GM18505 (cell line): ENCODE data around the gene TMEM167A.
"Not testable (repeated sequence)": the region's sequence is repeated elsewhere in the genome, so short reads cannot be mapped to it uniquely, and the experiment has no call there.

Experiments
- ATAC-seq: cut with Tn5 transposase; IDR thresholded peaks from one replicate; pipeline ENCODE4 v1.9.1; 2021; ENCODE audit not compliant: unreplicated experiment
- POLR2A ChIP-seq: IDR thresholded peaks from 4 replicates; pipeline ENCODE4 v1.6.1; 2011; ENCODE audit warnings: borderline replicate concordance; ENCODE audit not compliant: insufficient read depth, insufficient read length; ENCODE audit errors: extremely low read depth

TMEM167A gene

DNA sequence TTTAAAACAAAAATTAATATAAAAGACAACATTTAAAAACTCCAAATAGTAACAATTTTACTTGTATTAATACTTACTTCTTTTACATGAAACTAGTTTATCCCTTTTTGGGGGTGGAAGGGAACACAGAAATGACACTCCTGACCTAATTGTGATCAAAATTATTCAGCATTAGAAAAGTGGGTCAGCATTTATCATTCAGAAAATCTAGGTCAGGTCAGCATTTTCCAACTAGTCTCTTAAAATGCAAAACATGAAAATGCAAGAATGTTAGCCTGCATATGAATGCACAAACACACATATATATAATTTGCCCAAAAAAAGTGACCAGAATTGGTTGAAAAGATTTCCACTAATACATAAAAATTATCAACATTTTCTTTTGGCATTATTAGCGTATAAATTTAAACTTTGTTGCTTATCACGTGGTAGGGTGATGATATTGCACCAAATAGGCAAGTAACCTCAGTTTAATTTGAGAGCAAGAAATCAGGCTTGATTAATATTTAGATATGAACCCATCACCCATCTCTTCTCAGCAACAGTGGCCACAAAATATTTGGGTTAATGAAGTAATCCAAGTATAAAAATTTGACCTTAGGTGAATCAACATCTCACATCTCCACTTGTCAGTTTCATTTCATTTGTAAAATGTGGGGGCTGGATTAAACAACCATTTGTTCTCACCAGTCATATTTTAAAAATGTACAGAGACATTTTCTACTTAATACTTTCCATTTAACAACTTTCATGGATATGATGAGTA, 5.7 kb downstream of the TMEM167A start:
- TF ChIP-seq POLR2A = no peak
- ATAC-seq = no peak

DNA sequence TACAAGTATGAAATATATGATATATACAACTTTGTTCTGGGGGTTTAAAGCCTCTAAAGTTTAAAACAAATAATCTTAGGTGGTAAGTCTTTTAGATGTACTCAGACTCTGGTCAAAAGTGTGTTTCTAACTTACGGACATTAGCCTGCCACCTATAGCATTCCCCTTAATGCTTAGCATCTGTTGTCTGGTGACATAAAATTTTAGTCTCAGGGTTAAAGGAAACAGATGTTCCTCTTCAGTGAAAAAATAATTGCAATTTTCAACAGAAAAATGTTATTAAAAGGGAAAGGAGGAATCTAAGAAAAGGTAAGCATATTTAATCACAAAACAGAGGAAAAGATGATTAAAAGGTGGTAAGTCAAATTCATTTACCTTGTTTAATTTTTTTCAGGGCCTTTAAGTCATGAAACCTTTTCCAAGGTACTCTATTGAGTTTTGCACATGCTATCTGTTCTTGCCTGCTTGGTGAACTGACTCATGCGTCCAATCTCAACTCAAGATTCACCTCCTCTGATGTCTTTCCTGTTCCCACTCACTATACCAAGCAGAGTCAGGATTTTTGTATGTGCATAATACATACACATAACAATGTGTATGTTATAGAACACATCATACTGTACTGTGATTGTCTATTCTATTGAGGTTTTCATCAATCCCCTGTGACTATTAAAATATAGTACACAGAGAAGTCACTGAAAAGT, 7.9 kb downstream of the TMEM167A start:
- ATAC-seq = no peak
- no peak for TF ChIP-seq POLR2A

DNA sequence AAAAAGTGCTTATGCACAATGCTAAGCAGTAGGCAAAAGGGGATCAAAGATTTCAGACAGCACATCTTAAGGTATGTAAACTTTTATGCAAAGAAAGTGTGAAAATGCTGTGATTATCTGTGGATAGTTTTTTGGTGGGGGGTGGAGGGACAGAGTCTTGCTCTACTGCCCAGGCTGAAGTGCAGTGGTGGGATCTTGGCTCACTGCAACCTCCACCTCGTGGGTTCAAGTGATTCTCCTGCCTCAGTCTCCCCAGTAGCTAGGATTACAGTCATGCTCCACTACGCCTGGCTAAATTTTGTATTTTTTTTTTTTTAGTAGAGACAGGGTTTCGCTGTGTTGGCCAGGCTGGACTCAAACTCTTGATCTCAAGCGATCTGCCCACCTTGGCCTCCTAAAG, 9.8 kb downstream of the TMEM167A start:
- ATAC-seq = not testable (repeated sequence)

DNA sequence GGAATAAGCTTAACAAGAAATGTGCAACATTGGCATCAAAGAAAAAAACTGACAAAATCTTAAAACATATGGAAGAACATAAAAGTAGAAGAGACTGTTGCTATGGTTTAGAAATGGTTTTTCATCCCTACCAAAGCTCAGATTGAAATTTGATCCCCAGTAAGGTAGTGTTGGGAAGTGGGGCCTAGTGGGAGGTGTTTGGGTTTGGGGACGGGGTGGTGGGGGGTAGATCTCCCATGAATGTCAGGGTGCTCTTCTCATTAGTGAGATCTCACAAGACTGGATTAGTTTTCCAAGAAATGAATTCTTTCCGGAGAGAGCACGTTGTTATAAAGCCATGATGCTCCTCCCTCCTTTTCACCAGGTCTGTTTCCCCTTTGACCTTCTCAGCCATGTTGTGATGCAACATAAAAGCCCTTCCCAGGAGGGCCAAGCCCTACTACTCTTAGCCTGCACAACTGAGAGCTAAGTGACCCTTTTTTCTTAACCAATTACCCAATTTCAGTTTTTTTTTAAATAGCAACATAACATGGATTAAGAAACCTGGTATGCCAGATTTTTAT, 10.6 kb downstream of the TMEM167A start:
- no peak for TF ChIP-seq POLR2A
- ATAC-seq = no peak

DNA sequence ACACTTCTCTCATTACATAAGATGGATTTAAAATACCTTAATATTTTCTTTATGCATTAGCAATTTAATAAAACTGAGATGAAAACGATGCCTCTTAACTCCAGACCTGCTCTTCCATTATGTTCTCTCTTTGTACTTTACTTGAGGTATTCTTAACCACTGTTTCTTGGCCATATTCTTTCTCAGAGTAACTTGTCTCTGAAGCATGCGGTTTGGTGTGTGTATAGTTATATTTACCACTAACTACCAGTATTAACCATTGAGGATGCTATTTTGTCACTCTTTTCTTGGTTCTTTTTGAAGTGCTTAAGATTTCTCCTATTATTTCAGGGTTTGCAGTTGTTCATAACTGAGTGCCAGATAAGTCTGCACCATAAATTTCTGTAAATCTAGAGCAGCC, 17.9 kb downstream of the TMEM167A start:
- ATAC-seq = no peak
- TF ChIP-seq POLR2A = no peak

DNA sequence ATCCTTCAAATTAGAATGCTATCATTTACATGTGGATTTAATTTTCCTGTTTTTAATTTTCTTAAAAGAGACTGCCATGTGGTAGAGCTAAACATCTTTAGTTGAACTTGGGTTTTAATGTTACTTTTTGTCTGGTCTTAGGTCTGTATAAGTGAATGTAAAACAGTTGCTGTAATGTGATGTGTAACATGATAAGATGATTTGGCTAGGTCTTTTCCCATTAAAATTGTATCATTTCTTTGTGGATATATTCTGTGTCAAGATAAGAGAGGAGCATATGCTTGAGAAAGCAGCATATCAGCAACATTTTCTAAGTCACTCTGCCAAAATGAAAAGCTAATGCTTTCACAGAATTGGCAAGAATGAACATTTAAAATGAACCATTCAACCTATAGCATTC, 18.5 kb downstream of the TMEM167A start:
- no peak for TF ChIP-seq POLR2A

DNA sequence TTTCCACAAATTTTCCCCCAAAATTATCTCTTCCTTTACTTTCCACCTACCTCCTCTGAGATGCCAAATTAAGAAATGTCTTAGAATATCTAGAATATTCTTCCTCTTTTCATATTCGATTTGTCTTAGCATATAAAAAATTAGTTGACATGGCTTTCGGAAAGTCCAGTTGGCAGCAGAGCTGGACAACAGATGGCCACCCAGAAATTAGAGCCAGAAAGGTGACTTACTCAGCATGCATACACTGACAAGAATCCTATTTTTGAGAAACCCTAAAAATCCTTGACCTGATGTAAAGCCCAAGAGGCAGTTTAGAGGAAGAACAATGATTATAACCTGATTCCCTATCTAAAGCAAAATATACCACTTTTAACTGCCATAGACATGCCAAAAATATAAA, 22.0 kb downstream of the TMEM167A start:
- no peak for TF ChIP-seq POLR2A
- no peak for ATAC-seq

More for the DNA sequence above, 18.5 kb downstream of the TMEM167A start:
- ATAC-seq = no peak

DNA sequence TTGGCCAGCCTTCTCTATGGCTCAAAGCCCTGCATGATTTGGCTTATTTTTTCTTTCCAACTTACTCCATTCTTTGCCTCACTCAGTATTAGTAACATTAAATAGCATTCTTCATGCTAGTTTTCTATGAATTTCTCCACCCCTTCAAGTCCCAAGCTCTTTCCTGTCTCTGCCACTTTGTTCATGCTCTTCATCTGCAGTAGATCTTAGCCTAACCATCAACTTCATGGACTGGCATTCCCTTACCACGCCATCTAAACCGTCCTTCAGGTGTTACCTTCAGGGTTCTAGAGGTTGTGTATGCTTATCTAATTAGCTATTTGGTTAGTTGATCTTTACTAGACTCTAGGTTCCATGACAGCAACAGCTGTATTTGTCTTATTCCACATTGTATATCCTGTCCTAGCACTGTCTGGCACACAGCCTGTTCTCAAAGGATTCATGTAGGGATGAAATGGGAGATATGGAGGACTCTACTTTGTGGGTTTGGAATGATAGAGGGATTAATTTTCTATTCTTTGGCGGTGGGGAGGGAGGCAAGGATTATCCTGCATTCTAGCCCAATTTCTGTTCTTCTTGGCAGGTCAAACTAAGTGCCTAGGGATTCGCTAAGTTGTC, 26.4 kb downstream of the TMEM167A start:
- no peak for ATAC-seq
- no peak for TF ChIP-seq POLR2A

DNA sequence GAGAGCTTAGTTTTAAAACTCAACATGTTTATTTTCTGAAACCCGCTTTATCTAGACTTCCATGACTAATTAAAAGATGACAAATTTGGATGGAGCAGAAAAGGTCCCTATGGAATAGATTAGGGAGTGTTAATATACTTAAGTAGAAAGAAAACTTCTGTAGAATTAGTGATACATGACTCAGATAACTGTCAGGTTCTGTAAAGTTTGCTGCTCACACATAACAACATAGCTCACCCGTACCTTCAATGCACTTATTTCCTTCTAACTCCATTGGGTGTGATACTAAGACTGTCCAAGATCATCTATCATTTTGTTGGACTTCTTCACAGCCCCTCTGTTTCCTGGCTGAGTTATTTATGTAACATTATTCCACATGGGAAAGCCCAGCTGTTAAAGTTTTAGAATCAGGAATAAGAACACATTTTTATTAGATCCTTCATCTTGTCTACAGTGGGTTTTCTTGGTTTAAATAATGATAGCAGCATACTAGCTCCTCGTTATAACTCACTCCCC, 27.8 kb downstream of the TMEM167A start:
- ATAC-seq = no peak
- no peak for TF ChIP-seq POLR2A

DNA sequence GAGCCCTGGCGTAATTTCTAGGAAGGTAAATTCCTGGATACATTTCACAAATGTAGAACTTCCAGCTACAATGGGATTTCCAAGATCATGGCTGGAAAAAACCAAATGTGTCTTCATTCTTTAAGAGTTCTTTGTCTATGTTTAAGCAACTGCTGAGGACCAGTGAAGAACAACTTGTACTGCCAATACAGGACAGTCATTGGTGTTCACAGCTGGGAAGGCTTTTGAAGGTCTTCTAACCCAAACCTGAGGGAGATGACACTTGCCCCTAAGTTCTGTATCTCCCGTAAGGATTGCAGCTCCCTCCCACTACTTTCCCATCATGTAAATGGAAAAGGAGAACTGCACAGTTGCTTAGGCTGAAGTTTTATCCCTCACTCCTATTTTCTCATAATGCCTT, 28.4 kb downstream of the TMEM167A start:
- no peak for ATAC-seq
- TF ChIP-seq POLR2A = no peak

DNA sequence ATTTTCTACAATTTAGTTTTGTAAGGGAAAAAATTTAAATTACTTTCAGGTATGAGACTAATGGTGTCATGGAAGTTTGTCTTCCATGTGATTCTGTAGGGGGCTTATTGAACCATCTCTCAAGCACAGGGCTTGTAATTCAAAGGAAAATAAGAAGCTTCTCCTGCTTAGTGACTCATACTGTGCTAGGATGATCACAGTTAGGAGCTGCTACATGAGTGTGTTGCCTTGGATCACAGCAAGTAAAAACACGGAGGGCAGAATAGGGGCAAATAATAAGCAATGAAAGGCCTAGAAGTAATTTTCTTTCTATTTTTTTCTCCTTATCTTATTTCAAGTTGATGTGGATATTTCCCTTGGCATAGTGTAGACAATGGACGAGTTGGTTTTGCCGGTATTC, 28.9 kb downstream of the TMEM167A start:
- no peak for ATAC-seq
- TF ChIP-seq POLR2A = no peak

DNA sequence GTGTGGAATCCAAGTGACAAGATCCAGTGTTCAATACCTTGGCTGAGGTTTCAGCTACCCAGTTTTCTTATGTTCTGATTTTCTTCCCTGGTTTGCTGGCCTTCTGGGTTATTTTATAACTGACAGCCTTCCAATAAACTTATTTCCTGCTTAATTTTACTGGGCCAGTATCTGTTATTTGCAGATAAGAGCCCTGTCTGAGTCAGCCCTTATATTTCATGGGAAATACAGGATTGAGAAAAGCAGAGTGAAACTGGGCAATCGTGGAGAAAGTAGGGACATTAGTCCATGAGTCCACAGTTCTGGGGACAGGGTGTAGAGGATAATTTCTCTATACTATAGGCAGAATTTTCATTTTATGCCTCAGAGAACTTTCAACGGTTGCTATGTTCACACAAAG, 32.3 kb downstream of the TMEM167A start:
- no peak for TF ChIP-seq POLR2A
- ATAC-seq = no peak

DNA sequence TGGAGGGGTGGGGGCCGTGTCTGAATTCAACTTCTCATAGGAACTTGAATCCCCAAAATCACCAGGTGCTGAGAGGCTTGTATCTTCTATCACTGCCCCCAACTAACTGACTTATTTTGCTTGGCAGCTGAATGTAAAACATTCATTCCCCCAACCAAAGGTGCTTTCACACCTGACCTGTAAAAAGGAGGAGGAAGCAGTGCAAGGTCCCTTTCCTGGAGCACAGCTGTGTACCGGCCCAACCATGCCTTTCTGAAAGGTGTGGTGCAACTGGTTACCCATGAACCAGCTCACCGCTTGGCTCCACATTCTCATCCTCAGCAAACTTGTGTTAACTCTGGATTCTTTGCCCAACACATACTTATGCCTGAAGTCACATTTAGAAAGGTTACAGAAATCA, 34.7 kb downstream of the TMEM167A start:
- no peak for ATAC-seq
- no peak for TF ChIP-seq POLR2A
